IMR-90 (cell line): ENCODE results near the gene BYSL. TPM values are rescaled to one million over a fixed set of nuclear protein-coding genes. Genes with fewer than 3 reads are reported as not detected.

ENCODE experiments used
- ATAC-seq: fragments of 200-7000 bp; cut with Tn5 transposase; 2 replicates; pipeline ENCODE4 v1.9.1; 2020; ENCODE audit warnings: low read depth, mild to moderate bottlenecking, moderate library complexity
- BruUV-seq: library from RNA; stranded (reverse); fragments of 400-500 nt; replicated peaks from 2 replicates; lab custom pipeline; 2021; lab: Mats Ljungman, UMichigan
- CTCF ChIA-PET: fragments of 300-600 bp; formaldehyde crosslinking; extraction: SDS; loops from one replicate; lab custom pipeline; 2021; ENCODE audit warnings: antibody characterized with exemption; lab: Yijun Ruan, JAX
- POLR2A ChIA-PET: fragments of 300-600 bp; sonication (Branson Sonifier 250); formaldehyde crosslinking; loops from one replicate; lab custom pipeline; 2022; ENCODE audit warnings: antibody characterized with exemption; ENCODE audit not compliant: unreplicated experiment; lab: Charles Lee
- DNase-seq: peaks from one replicate; pipeline ENCODE4 v3.0.0; 2013
- H2AFZ ChIP-seq: replicated peaks from 2 replicates; pipeline ENCODE3; 2013; ENCODE audit warnings: low read length, mild to moderate bottlenecking; ENCODE audit not compliant: poor library complexity
- H2AK5ac ChIP-seq: 2 replicates; pipeline ENCODE4 v1.6.1; 2013; ENCODE audit warnings: low read depth, low read length, inconsistent platforms
- H2AK9ac ChIP-seq: replicated peaks from 2 replicates; pipeline ENCODE3; 2013; ENCODE audit warnings: mild to moderate bottlenecking, low read depth, low read length, moderate library complexity; ENCODE audit not compliant: poor library complexity
- H2BK120ac ChIP-seq: 2 replicates; pipeline ENCODE4 v1.6.1; 2013; ENCODE audit warnings: low read depth, low read length, inconsistent platforms
- H2BK15ac ChIP-seq: 3 replicates; pipeline ENCODE4 v1.6.1; 2013; ENCODE audit warnings: low read depth, low read length, inconsistent platforms
- H2BK20ac ChIP-seq: 2 replicates; pipeline ENCODE4 v1.6.1; 2013; ENCODE audit warnings: low read depth, mild to moderate bottlenecking, inconsistent platforms, low read length, moderate library complexity
- H2BK5ac ChIP-seq: 2 replicates; pipeline ENCODE4 v1.6.1; 2013; ENCODE audit warnings: mild to moderate bottlenecking, low read depth, low read length, inconsistent platforms; ENCODE audit not compliant: poor library complexity, severe bottlenecking
- H3K14ac ChIP-seq: replicated peaks from 2 replicates; pipeline ENCODE4 v1.6.1; 2013; ENCODE audit warnings: low read depth, low read length, inconsistent platforms
- H3K18ac ChIP-seq: 2 replicates; pipeline ENCODE4 v1.6.1; 2013; ENCODE audit warnings: low read depth, low read length, control low read depth
- H3K23ac ChIP-seq: 2 replicates; pipeline ENCODE4 v1.6.1; 2013; ENCODE audit warnings: low read depth, low read length, inconsistent platforms
- H3K27ac ChIP-seq: 2 replicates; pipeline ENCODE4 v1.5.1; 2013; ENCODE audit warnings: mild to moderate bottlenecking, control low read depth, low read length; ENCODE audit not compliant: insufficient read depth
- H3K27me3 ChIP-seq: 2 replicates; pipeline ENCODE4 v1.6.1; 2013; ENCODE audit warnings: low read length; ENCODE audit not compliant: control insufficient read depth, insufficient read depth
- H3K36me3 ChIP-seq: 2 replicates; pipeline ENCODE4 v1.6.1; 2013; ENCODE audit warnings: low read length, mixed read lengths; ENCODE audit not compliant: control insufficient read depth, insufficient read depth
- H3K4ac ChIP-seq: 2 replicates; pipeline ENCODE4 v1.6.1; 2013; ENCODE audit warnings: low read depth, low read length, inconsistent platforms
- H3K4me1 ChIP-seq: 2 replicates; pipeline ENCODE4 v1.6.1; 2013; ENCODE audit warnings: low read length, mixed read lengths; ENCODE audit not compliant: control insufficient read depth, insufficient read depth
- H3K4me2 ChIP-seq: 2 replicates; pipeline ENCODE4 v1.6.1; 2013; ENCODE audit warnings: low read depth, mild to moderate bottlenecking, control low read depth, low read length, moderate library complexity
- H3K4me3 ChIP-seq: 2 replicates; pipeline ENCODE4 v1.5.1; 2013; ENCODE audit warnings: low read depth, mild to moderate bottlenecking, control low read depth, low read length, moderate library complexity; ENCODE audit not compliant: insufficient read depth
- H3K56ac ChIP-seq: 2 replicates; pipeline ENCODE4 v1.6.1; 2013; ENCODE audit warnings: low read length, inconsistent platforms; ENCODE audit not compliant: insufficient read depth; ENCODE audit errors: extremely low read depth
- H3K79me1 ChIP-seq, 2 experiments: 2 replicates each; pipeline ENCODE4 v1.6.1; 2013; ENCODE audit warnings: low read length in 2 of 2, inconsistent platforms in 1 of 2, low read depth in 1 of 2
- H3K9ac ChIP-seq: 2 replicates; pipeline ENCODE4 v1.6.1; 2013; ENCODE audit warnings: low read depth, low read length, control low read depth
- H3K9me1 ChIP-seq: 2 replicates; pipeline ENCODE4 v1.6.1; 2013; ENCODE audit warnings: low read length, inconsistent platforms; ENCODE audit not compliant: insufficient read depth
- H3K9me3 ChIP-seq: 2 replicates; pipeline ENCODE4 v1.6.1; 2013; ENCODE audit warnings: low read length; ENCODE audit not compliant: control insufficient read depth, insufficient read depth
- H4K20me1 ChIP-seq: 2 replicates; pipeline ENCODE4 v1.6.1; 2013; ENCODE audit warnings: low read length, inconsistent platforms; ENCODE audit not compliant: insufficient read depth
- H4K5ac ChIP-seq: 2 replicates; pipeline ENCODE4 v1.6.1; 2013; ENCODE audit warnings: mild to moderate bottlenecking, low read depth, low read length, control low read depth
- H4K8ac ChIP-seq, 2 experiments: 2 replicates each; pipeline ENCODE4 v1.6.1; 2013; ENCODE audit warnings: low read depth in 2 of 2, low read length in 2 of 2, control low read depth in 1 of 2, inconsistent platforms in 1 of 2
- H4K91ac ChIP-seq: 2 replicates; pipeline ENCODE4 v1.6.1; 2013; ENCODE audit warnings: low read depth, low read length, inconsistent platforms; ENCODE audit not compliant: insufficient read depth
- ELK1 ChIP-seq: fragments of 150-350 bp; IDR thresholded peaks from 2 replicates; pipeline ENCODE4 v1.6.1; 2016; ENCODE audit warnings: low read depth, mild to moderate bottlenecking, low read length, moderate library complexity, borderline replicate concordance
- SMC3 ChIP-seq: fragments of 150-350 bp; IDR thresholded peaks from 2 replicates; pipeline ENCODE4 v1.6.1; 2016; ENCODE audit warnings: low read depth, mild to moderate bottlenecking, antibody characterized with exemption, low read length, moderate library complexity
- WGBS, 2 experiments: methylation state at CpG; one replicate each; pipeline versions ENCODE4 v1.1.5 to v1.1.7; 2013; ENCODE audit warnings: missing lambda C conversion rate in 2 of 2; ENCODE audit not compliant: insufficient read length in 1 of 2; ENCODE audit errors: extremely low coverage in 2 of 2; 5-methylcytosine and 5-hydroxymethylcytosine counted together
- dilution Hi-C: fragments of 300-500 bp; cut with HindIII; formaldehyde crosslinking; loops from one replicate; pipeline ENCODE4 v1.14.3; 2018; ENCODE audit warnings: low sequenced_read_pairs; ENCODE audit not compliant: unreplicated experiment
- in situ Hi-C: fragments of 300-500 bp; cut with MboI; formaldehyde crosslinking; loops from 3 replicates; pipeline ENCODE4 v1.14.3; 2019; ENCODE audit warnings: low sequenced_read_pairs, inconsistent platforms, mixed read lengths
- intact Hi-C: fragments of 100-400 bp; cut with micrococcal nuclease; formaldehyde crosslinking; loops from 2 replicates; pipeline ENCODE4 v1.10.0; 2022
- polyA plus RNA-seq, 3 experiments: library from polyadenylated mRNA; depleted of rRNA; stranded (reverse); fragments of >200 nt; gene quantifications; 2 replicates each; pipeline ENCODE4 v1.2.3, GENCODE V29; 2012; ENCODE audit warnings: low replicate concordance in 1 of 3
- total RNA-seq: library from RNA; depleted of rRNA; stranded (reverse); fragments of >200 nt; gene quantifications from 2 replicates; pipeline ENCODE4 v1.2.3, GENCODE V29; 2012

BYSL gene
- total and polyA plus RNA-seq, 2 of the 4 experiments (the other 2 are of a cell fraction): 26.7 to 36.3 TPM

DNA sequence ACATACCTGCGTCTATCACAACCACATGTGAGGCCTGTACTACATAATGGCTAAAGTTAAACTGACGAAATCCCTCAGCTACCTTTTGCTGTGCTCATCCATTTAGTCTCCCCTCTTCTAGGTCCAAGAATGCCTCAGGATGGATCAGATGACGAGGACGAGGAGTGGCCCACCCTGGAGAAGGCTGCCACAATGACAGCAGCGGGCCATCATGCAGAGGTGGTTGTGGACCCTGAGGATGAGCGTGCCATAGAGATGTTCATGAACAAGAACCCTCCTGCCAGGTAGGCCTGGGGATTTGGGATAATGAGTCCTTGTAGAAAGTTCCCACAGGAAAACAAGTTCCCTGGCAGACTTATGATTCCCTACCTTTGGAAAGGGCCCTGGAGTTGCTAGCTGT, 6.0 kb downstream of the BYSL start:
- H3K14ac ChIP-seq: no peak overlapping the region
- BruUV-seq: no TSS peak
- H3K27ac ChIP-seq: no peak overlapping the region
- H3K36me3 ChIP-seq: peaks cover 47% of the 10 kb centered on the region
- no peak overlapping the region for H2BK15ac ChIP-seq
- H4K91ac ChIP-seq: no peak overlapping the region
- H3K9me1 ChIP-seq: peaks cover 14% of the 10 kb centered on the region; the same call in 1 of the 2 replicates
- H2AFZ ChIP-seq: no peak overlapping the region
- H2AK5ac ChIP-seq: 0 out of 2 replicates have a peak overlapping the region, but pooled peaks have one; percentile 0
- H3K23ac ChIP-seq: no peak overlapping the region
- ChIA-PET CTCF (interaction anchor here (0.7 to 1.2 kb wide), 3 partner anchors 9 to 126 kb away, joined by 3 read pairs; no protein-coding TSS in a partner anchor), POLR2A (no interaction called here)
- peak overlapping the region; percentile 47 for H2BK5ac ChIP-seq
- intact Hi-C loops: no loop called here
- no peaks in the 10 kb centered on the region for H3K27me3 ChIP-seq
- no peak overlapping the region for H3K4me3 ChIP-seq
- H4K5ac ChIP-seq: no peak overlapping the region; the same call in 1 of the 2 replicates
- no peak overlapping the region for H3K18ac ChIP-seq
- H4K20me1 ChIP-seq: peaks cover 27% of the 10 kb centered on the region
- H3K79me1 ChIP-seq: peaks cover 29 to 54% of the 10 kb centered on the region in 2 experiments
- no peak overlapping the region for H3K56ac ChIP-seq
- TF ChIP-seq ELK1: no peak
- no peak for TF ChIP-seq SMC3
- H3K4ac ChIP-seq: no peak overlapping the region
- dilution Hi-C loops: loop anchor here (10.0 kb wide), 1 partner anchor 118 kb away; no protein-coding TSS in a partner anchor
- H3K4me1 ChIP-seq: peaks cover 5% of the 10 kb centered on the region
- DNase-seq (no peak), ATAC-seq (no peak)
- WGBS, 2 experiments: 90% methylated on average over 2 of the region's 6 CpGs; no CpG with 5 or more reads in 1 of the 2 experiments
- H3K9ac ChIP-seq: no peak overlapping the region
- no peak overlapping the region for H2BK120ac ChIP-seq
- no peak overlapping the region for H2BK20ac ChIP-seq
- no peaks in the 10 kb centered on the region for H3K9me3 ChIP-seq
- in situ Hi-C loops: no loop called here
- H3K4me2 ChIP-seq: no peak overlapping the region
- H4K8ac ChIP-seq: 0 out of 4 replicates have a peak overlapping the region, but pooled peaks of 1 of the 2 experiments have one; percentile 6
- H2AK9ac ChIP-seq: no peak overlapping the region
